HCT116 (cell line): ENCODE results near the gene SESN1.

Source experiments
- CEBPB ChIP-seq: IDR thresholded peaks from 2 replicates; pipeline ENCODE4 v1.6.1; 2012; ENCODE audit warnings: low read depth
- EZH2 ChIP-seq: fragments of 200-600 bp; sonication (generic); IDR thresholded peaks from 2 replicates; pipeline ENCODE4 v1.6.1; 2017; ENCODE audit warnings: antibody characterized with exemption, mixed run types
- EZH2phosphoT487 ChIP-seq: fragments of 200-600 bp; IDR thresholded peaks from 2 replicates; pipeline ENCODE4 v1.6.1; 2018; ENCODE audit warnings: antibody characterized with exemption, borderline replicate concordance
- JUND ChIP-seq: IDR thresholded peaks from 2 replicates; pipeline ENCODE4 v1.6.1; 2012
- MAX ChIP-seq: IDR thresholded peaks from 2 replicates; pipeline ENCODE4 v1.6.1; 2012
- POLR2A ChIP-seq: IDR thresholded peaks from 2 replicates; pipeline ENCODE4 v1.7.0; 2011; ENCODE audit warnings: borderline replicate concordance; ENCODE audit not compliant: insufficient read depth, insufficient read length; ENCODE audit errors: extremely low read depth
- POLR2AphosphoS5 ChIP-seq: IDR thresholded peaks from 2 replicates; pipeline ENCODE4 v1.6.1; 2011; ENCODE audit warnings: mild to moderate bottlenecking, low read depth, low read length, moderate library complexity
- RAD21 ChIP-seq: IDR thresholded peaks from 2 replicates; pipeline ENCODE4 v1.6.1; 2012; ENCODE audit warnings: low read depth, mild to moderate bottlenecking
- REST ChIP-seq: IDR thresholded peaks from 2 replicates; pipeline ENCODE4 v1.6.1; 2012; ENCODE audit warnings: low read depth
- SIN3A ChIP-seq: IDR thresholded peaks from 2 replicates; pipeline ENCODE4 v1.6.1; 2012; ENCODE audit warnings: low read depth
- SP1 ChIP-seq: IDR thresholded peaks from 2 replicates; pipeline ENCODE4 v1.6.1; 2012; ENCODE audit warnings: low read depth
- ZFX ChIP-seq: fragments of 450-650 bp; IDR thresholded peaks from 2 replicates; pipeline ENCODE4 v1.6.1; 2017
- ZNF274 ChIP-seq: fragments of 200-500 bp; sonication (Bioruptor generic); IDR thresholded peaks from 2 replicates; pipeline ENCODE4 v1.6.1; 2014; ENCODE audit warnings: mild to moderate bottlenecking, low read depth, low read length, inconsistent platforms
- TF ChIP-seq, protein P1 (sequence below), 3 experiments: fragments of 200-600 bp in 1 of 3; sonication (generic) in 1 of 3; IDR thresholded peaks in 2 of 3; conservative IDR thresholded peaks in 1 of 3; 2 replicates each; pipeline ENCODE4 v1.5.1; 2012 to 2017; ENCODE audit warnings: low read depth in 2 of 3, low read length in 2 of 3, antibody characterized with exemption in 1 of 3, borderline replicate concordance in 1 of 3, control low read depth in 1 of 3, mild to moderate bottlenecking in 1 of 3, mixed read lengths in 1 of 3, mixed run types in 1 of 3, moderate library complexity in 1 of 3; ENCODE audit not compliant: insufficient read depth in 1 of 3

DNA sequence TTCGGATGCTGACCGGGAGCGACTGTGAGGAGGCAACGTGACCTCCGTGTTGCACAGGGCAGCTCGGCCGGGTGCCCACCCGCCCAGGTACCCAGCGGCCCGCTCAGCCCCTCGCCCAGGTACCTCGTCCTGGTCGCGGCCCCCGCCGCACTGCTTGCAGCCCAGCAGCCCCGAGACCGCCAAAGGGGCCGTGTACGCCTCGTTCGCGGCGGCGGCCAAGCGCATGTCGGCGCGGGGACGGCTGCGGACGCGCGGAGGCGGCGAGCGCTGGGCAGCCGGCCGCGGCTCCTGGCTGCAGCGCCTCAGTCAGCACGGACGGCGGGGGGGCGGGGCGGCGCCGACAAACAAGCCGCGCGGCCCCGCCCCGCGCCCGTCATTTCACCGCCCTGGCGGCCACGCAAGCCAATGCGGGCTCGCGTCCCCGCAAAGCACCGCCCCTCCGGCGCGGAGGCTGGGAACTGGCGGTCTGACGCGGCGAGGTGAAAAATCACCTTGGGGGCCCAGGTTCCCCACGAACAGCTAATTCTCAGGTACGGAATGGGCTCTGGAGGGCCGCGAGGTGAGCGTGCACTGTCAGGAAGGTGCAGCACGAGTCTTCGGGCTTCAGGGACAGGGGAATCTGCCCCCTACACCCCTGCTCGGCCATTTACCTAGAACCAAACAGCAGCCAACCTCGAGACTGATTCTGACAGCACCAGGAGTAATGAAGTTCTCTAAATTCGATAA lies 85.2 kb downstream of the SESN1 start:
- TF ChIP-seq POLR2A (peak; percentile 43), MAX (peak; percentile 68), REST (no peak), SIN3A (peak; percentile 46; the same call in 1 of the 2 replicates), EZH2 (no peak), RAD21 (no peak), EZH2phosphoT487 (no peak), POLR2AphosphoS5 (peak; percentile 76), ZNF274 (no peak), SP1 (peak; percentile 64; the same call in 1 of the 2 replicates), JUND (no peak), ZFX (0 out of 2 replicates have a peak, but pooled peaks have one; percentile 37), CEBPB (no peak)
- TF ChIP-seq, protein P1, sequence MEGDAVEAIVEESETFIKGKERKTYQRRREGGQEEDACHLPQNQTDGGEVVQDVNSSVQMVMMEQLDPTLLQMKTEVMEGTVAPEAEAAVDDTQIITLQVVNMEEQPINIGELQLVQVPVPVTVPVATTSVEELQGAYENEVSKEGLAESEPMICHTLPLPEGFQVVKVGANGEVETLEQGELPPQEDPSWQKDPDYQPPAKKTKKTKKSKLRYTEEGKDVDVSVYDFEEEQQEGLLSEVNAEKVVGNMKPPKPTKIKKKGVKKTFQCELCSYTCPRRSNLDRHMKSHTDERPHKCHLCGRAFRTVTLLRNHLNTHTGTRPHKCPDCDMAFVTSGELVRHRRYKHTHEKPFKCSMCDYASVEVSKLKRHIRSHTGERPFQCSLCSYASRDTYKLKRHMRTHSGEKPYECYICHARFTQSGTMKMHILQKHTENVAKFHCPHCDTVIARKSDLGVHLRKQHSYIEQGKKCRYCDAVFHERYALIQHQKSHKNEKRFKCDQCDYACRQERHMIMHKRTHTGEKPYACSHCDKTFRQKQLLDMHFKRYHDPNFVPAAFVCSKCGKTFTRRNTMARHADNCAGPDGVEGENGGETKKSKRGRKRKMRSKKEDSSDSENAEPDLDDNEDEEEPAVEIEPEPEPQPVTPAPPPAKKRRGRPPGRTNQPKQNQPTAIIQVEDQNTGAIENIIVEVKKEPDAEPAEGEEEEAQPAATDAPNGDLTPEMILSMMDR (IDR thresholded peaks at IDR 0.05 in 2 of 3, conservative IDR thresholded peaks at IDR 0.05 in 1 of 3; ENCODE audit: borderline replicate concordance in 1 of 3, insufficient read depth in 1 of 3, low read depth in 2 of 3, low read length in 2 of 3): 0 out of 6 replicates have a peak, but pooled peaks of 1 of the 3 experiments have one; percentile 16
